Erythroblast (primary cell): ENCODE measurements around the gene YARS2.

Source experiments
- GATA1 ChIP-seq: IDR thresholded peaks from 2 replicates; pipeline ENCODE4 v1.6.1; 2011; ENCODE audit warnings: low read depth, mild to moderate bottlenecking, control low read depth, low read length, moderate library complexity
- POLR2A ChIP-seq: IDR thresholded peaks from 2 replicates; pipeline ENCODE4 v1.6.1; 2011; ENCODE audit warnings: mild to moderate bottlenecking, low read length

DNA sequence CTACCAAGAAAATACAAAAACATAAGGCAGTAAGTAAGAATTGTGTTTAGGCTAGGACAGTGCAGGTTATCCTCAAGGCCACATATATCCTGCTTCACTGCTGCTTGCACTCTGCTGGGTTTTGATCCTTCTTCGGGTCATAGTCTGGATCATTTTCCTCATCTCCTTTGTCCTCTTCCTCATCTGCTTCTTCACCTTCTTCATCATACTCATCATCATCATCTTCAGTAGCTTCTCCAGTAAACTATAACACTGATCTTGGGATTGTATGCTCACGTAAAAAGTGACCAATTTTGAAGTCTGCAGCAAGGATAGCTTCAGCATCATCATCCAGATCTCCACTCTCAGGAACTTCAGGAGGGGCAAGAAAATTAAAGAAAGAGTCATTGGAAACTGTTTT, 29.4 kb downstream of the YARS2 start:
- TF ChIP-seq POLR2A (no peak), GATA1 (no peak)
